ENCODE measurements around the gene FRMPD4.

- TF ChIP-seq EZH2 (IDR thresholded peaks at IDR 0.05) (no peak), POLR2AphosphoS5 (IDR thresholded peaks at IDR 0.05; ENCODE audit: borderline replicate concordance, low read depth, low read length) (no peak), FOXP2 (optimal IDR thresholded peaks at IDR 0.05; ENCODE audit: control extremely low read depth, extremely low read length, insufficient read depth) (no peak)
Measured at GRCh38 chrX:12401252-12401651, 263.0 kb downstream of the FRMPD4 start.

All from SK-N-MC (cell line).